Ishikawa (cell line): Measurements from ENCODE around the gene TSPAN14.

Experiments used
- CEBPB ChIP-seq: IDR thresholded peaks from 2 replicates; pipeline ENCODE4 v1.6.1; 2012
- CREB1 ChIP-seq: IDR thresholded peaks from 2 replicates; pipeline ENCODE4 v1.6.1; 2012; ENCODE audit warnings: low read depth
- EGR1 ChIP-seq: IDR thresholded peaks from 2 replicates; pipeline ENCODE4 v1.6.1; 2012
- EP300 ChIP-seq: IDR thresholded peaks from 2 replicates; pipeline ENCODE4 v1.6.1; 2012; ENCODE audit warnings: borderline replicate concordance
- FOXM1 ChIP-seq: IDR thresholded peaks from 2 replicates; pipeline ENCODE4 v1.6.1; 2012; ENCODE audit warnings: low read depth, borderline replicate concordance
- MAX ChIP-seq: IDR thresholded peaks from 2 replicates; pipeline ENCODE4 v1.6.1; 2012
- NFIC ChIP-seq: IDR thresholded peaks from 2 replicates; pipeline ENCODE4 v1.6.1; 2012
- RAD21 ChIP-seq: IDR thresholded peaks from 2 replicates; pipeline ENCODE4 v1.6.1; 2012; ENCODE audit warnings: low read depth
- REST ChIP-seq: IDR thresholded peaks from 2 replicates; pipeline ENCODE4 v1.6.1; 2012; ENCODE audit warnings: low read depth, mild to moderate bottlenecking
- TAF1 ChIP-seq: IDR thresholded peaks from 2 replicates; pipeline ENCODE4 v1.6.1; 2012; ENCODE audit warnings: low read depth, mild to moderate bottlenecking
- TCF12 ChIP-seq: IDR thresholded peaks from 2 replicates; pipeline ENCODE4 v1.6.1; 2012; ENCODE audit warnings: low read depth
- TEAD4 ChIP-seq: IDR thresholded peaks from 2 replicates; pipeline ENCODE4 v1.6.1; 2012
- USF1 ChIP-seq: IDR thresholded peaks from 2 replicates; pipeline ENCODE4 v1.6.1; 2012
- YY1 ChIP-seq: IDR thresholded peaks from 2 replicates; pipeline ENCODE4 v1.6.1; 2012; ENCODE audit warnings: low read depth
- ZBTB7A ChIP-seq: IDR thresholded peaks from 2 replicates; pipeline ENCODE4 v1.6.1; 2012; ENCODE audit warnings: low read depth

Gene TSPAN14

GRCh38 chr10:80462299-80462980, 8.3 kb downstream of the TSPAN14 start:
- TF ChIP-seq YY1 (no peak), TAF1 (no peak), MAX (no peak), EGR1 (no peak), FOXM1 (no peak), TEAD4 (no peak), USF1 (no peak), CEBPB (no peak), TCF12 (no peak), RAD21 (no peak), NFIC (no peak; the same call in 1 of the 2 replicates), CREB1 (no peak), EP300 (no peak), REST (no peak), ZBTB7A (no peak)

- TF ChIP-seq MAX (0 out of 2 replicates have a peak, but pooled peaks have one; percentile 17), FOXM1 (no peak)
Measured at GRCh38 chr10:80462981-80463741, 9.1 kb downstream of the TSPAN14 start.

GRCh38 chr10:80463868-80464267, 9.8 kb downstream of the TSPAN14 start:
- TF ChIP-seq REST (no peak), EP300 (no peak), FOXM1 (no peak), ZBTB7A (no peak), YY1 (no peak)

- TF ChIP-seq MAX (peak; percentile 76), TAF1 (0 out of 2 replicates have a peak, but pooled peaks have one; percentile 29), ZBTB7A (0 out of 2 replicates have a peak, but pooled peaks have one; percentile 31), USF1 (peak; percentile 39; the same call in 1 of the 2 replicates), RAD21 (no peak), CREB1 (no peak), YY1 (peak; percentile 81), CEBPB (no peak), NFIC (peak; percentile 79), FOXM1 (no peak), EGR1 (peak; percentile 57), EP300 (peak; percentile 46; the same call in 1 of the 2 replicates), TCF12 (peak; percentile 85), TEAD4 (no peak)
Measured at GRCh38 chr10:80464557-80465450, 10.7 kb downstream of the TSPAN14 start.
